Measurements from ENCODE around the gene STIP1.
"Not testable (repeated sequence)": the region's sequence is repeated elsewhere in the genome, so short reads cannot be mapped to it uniquely, and the experiment has no call there.

- not testable (repeated sequence) for TF ChIP-seq SUZ12 (IDR thresholded peaks at IDR 0.05; ENCODE audit: extremely low read depth, insufficient read depth, insufficient read length); ZNF274 (IDR thresholded peaks at IDR 0.05; ENCODE audit: low read depth, low read length)
Measured at GRCh38 chr11:64162769-64163168, 23.2 kb upstream of the STIP1 start.
